ENCODE data around the gene RERE. TPM values are rescaled to one million over a fixed set of nuclear protein-coding genes. Genes with fewer than 3 reads are reported as not detected.

RERE gene
- total RNA-seq, 1 experiment from 2014 or later, result 73.4 TPM

GRCh38 chr1:8477166-8477982 lies 340.1 kb downstream of the RERE start:
- Histone ChIP-seq H3K27ac (no peak overlapping the region), H2AFZ (no peak overlapping the region), H3K4me2 (no peak overlapping the region), H3K9me2 (ENCODE audit: insufficient read depth) (no peaks in the 10 kb centered on the region), H3K9me3 (ENCODE audit: insufficient read depth, low read depth) (no peaks in the 10 kb centered on the region), H3K4me1 (replicated peaks; ENCODE audit: insufficient read depth) (peaks cover 7% of the 10 kb centered on the region; the same call in 1 of the 2 replicates), H3K79me2 (ENCODE audit: low read depth) (no peaks in the 10 kb centered on the region), H3F3A (ENCODE audit: insufficient read depth, low read depth) (no peaks in the 10 kb centered on the region), H3K4me3 (no peak overlapping the region), H3K27me3 (ENCODE audit: insufficient read depth, low read depth) (no peaks in the 10 kb centered on the region), H4K20me1 (ENCODE audit: insufficient read depth) (no peaks in the 10 kb centered on the region; the same call in 1 of the 2 replicates), H3K36me3 (ENCODE audit: low read depth) (no peaks in the 10 kb centered on the region)
- DNase-seq, result no peak
- ChIA-PET POLR2A (ENCODE audit: unreplicated experiment) (no interaction called here), CTCF (interaction anchor here (0.6 kb wide), 1 partner anchor 66 kb away, joined by 4 read pairs; no protein-coding TSS in a partner anchor)
- BruUV-seq (replicated peaks), result no TSS peak
- TF ChIP-seq EZH2 (IDR thresholded peaks at IDR 0.05; ENCODE audit: low read depth), result no peak
- TF ChIP-seq, protein P1, sequence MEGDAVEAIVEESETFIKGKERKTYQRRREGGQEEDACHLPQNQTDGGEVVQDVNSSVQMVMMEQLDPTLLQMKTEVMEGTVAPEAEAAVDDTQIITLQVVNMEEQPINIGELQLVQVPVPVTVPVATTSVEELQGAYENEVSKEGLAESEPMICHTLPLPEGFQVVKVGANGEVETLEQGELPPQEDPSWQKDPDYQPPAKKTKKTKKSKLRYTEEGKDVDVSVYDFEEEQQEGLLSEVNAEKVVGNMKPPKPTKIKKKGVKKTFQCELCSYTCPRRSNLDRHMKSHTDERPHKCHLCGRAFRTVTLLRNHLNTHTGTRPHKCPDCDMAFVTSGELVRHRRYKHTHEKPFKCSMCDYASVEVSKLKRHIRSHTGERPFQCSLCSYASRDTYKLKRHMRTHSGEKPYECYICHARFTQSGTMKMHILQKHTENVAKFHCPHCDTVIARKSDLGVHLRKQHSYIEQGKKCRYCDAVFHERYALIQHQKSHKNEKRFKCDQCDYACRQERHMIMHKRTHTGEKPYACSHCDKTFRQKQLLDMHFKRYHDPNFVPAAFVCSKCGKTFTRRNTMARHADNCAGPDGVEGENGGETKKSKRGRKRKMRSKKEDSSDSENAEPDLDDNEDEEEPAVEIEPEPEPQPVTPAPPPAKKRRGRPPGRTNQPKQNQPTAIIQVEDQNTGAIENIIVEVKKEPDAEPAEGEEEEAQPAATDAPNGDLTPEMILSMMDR (conservative IDR thresholded peaks at IDR 0.05), result no peak
- intact Hi-C loops (cut with micrococcal nuclease; ENCODE audit: unreplicated experiment), result no loop called here

DNA sequence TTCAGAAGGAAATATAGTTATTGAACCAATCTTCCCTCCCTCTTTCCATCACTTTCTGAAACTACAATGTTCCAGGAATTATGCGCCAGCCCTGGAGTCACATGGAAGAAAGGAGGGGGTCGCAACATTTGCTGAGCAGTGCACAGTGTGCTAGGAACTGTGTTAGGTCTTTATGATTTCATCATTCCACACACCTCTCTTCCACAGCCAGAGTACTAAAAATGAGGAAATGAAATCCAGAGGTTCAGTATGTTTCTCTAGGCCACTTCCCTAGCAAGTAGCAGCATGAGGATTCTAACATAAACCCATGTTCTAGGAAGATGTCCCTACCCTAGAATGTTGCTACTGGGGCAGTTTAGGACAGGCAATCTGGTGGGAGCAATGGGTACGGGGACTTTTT lies 341.4 kb downstream of the RERE start:
- H3K9me2 ChIP-seq (ENCODE audit: insufficient read depth), result no peaks in the 10 kb centered on the region
- no peaks in the 10 kb centered on the region; the same call in 1 of the 2 replicates for H4K20me1 ChIP-seq (ENCODE audit: insufficient read depth)
- no peaks in the 10 kb centered on the region for H3F3A ChIP-seq (ENCODE audit: insufficient read depth, low read depth)
- H3K27ac ChIP-seq, result no peak overlapping the region
- TF ChIP-seq, protein P1 (conservative IDR thresholded peaks at IDR 0.05), result no peak
- no peaks in the 10 kb centered on the region for H3K9me3 ChIP-seq (ENCODE audit: insufficient read depth, low read depth)
- no peak overlapping the region for H3K4me3 ChIP-seq
- CTCF ChIA-PET, result no interaction called here
- DNase-seq, result no peak
- H3K36me3 ChIP-seq (ENCODE audit: low read depth), result no peaks in the 10 kb centered on the region
- intact Hi-C loops (cut with micrococcal nuclease; ENCODE audit: unreplicated experiment), result no loop called here
- peaks cover 12% of the 10 kb centered on the region; the same call in 1 of the 2 replicates for H3K4me1 ChIP-seq (replicated peaks; ENCODE audit: insufficient read depth)
- POLR2A ChIA-PET (ENCODE audit: unreplicated experiment), result no interaction called here
- BruUV-seq (replicated peaks), result no TSS peak
- H3K4me2 ChIP-seq, result no peak overlapping the region
- H3K27me3 ChIP-seq (ENCODE audit: insufficient read depth, low read depth), result no peaks in the 10 kb centered on the region
- no peak overlapping the region for H2AFZ ChIP-seq
- H3K79me2 ChIP-seq (ENCODE audit: low read depth), result no peaks in the 10 kb centered on the region

DNA sequence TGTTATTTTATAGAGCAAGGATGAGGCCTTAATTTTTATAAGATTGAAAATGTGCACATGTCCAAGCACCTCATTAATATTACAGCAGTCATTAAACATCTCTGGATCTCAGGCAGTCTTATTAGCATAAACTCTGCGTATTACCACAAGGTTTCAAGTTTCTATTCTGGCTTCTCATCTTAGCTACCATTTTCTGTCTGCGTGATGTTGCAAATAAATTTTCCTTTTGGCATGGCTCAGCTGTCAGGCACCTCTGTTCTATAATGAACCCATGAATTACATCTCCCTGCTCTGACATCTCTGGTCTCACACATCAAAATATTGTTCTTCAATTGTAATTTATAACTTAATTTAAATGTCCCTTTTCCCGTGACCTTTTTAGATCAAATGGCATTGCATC lies 343.1 kb downstream of the RERE start:
- DNase-seq, result no peak
- POLR2A ChIA-PET (ENCODE audit: unreplicated experiment), result no interaction called here

More for the DNA sequence above, 343.1 kb downstream of the RERE start:
- Histone ChIP-seq H3K79me2 (ENCODE audit: low read depth) (no peaks in the 10 kb centered on the region), H2AFZ (no peak overlapping the region), H3K4me1 (replicated peaks; ENCODE audit: insufficient read depth) (peaks cover 21% of the 10 kb centered on the region; the same call in 1 of the 2 replicates), H3K9me2 (ENCODE audit: insufficient read depth) (no peaks in the 10 kb centered on the region), H3K27me3 (ENCODE audit: insufficient read depth, low read depth) (no peaks in the 10 kb centered on the region), H3K4me2 (no peak overlapping the region), H3F3A (ENCODE audit: insufficient read depth, low read depth) (no peaks in the 10 kb centered on the region), H3K9me3 (ENCODE audit: insufficient read depth, low read depth) (no peaks in the 10 kb centered on the region), H3K36me3 (ENCODE audit: low read depth) (no peaks in the 10 kb centered on the region), H3K4me3 (no peak overlapping the region), H3K27ac (no peak overlapping the region), H4K20me1 (ENCODE audit: insufficient read depth) (no peaks in the 10 kb centered on the region; the same call in 1 of the 2 replicates)
- CTCF ChIA-PET, result no interaction called here
- no TSS peak for BruUV-seq (replicated peaks)
- intact Hi-C loops (cut with micrococcal nuclease; ENCODE audit: unreplicated experiment), result no loop called here
- TF ChIP-seq, protein P1 (conservative IDR thresholded peaks at IDR 0.05), result no peak
- TF ChIP-seq EZH2 (IDR thresholded peaks at IDR 0.05; ENCODE audit: low read depth), result no peak

Measured in PC-9 (cell line).